Cardiac fibroblast (primary cell): ENCODE measurements around the gene ZNF652.

Experiments used
- DNase-seq, 2 donors: peaks; one replicate each; pipeline versions ENCODE4 v3.0.0 to v3.0.0-alpha.2; 2010; ENCODE audit warnings: low read depth in 2 of 2
- H3K4me3 ChIP-seq, 2 donors: replicated peaks in 1 of 2; 1 replicate in 1 of 2; 2 replicates in 1 of 2; pipeline ENCODE4 v1.5.1; 2011; ENCODE audit warnings: low read depth in 2 of 2, low read length in 2 of 2, mild to moderate bottlenecking in 2 of 2, moderate library complexity in 1 of 2
- CTCF ChIP-seq: IDR thresholded peaks from one replicate; pipeline ENCODE4 v1.5.1; 2011; ENCODE audit warnings: low read depth, mild to moderate bottlenecking, low read length, inconsistent platforms

ZNF652 gene

GRCh38 chr17:49325980-49326379 is 36.1 kb downstream of the ZNF652 start:
- H3K4me3 ChIP-seq = no peak overlapping the region
- TF ChIP-seq CTCF = no peak

GRCh38 chr17:49318435-49318965 is 43.5 kb downstream of the ZNF652 start:
- DNase-seq = no peak
- TF ChIP-seq CTCF = no peak
- no peak overlapping the region for H3K4me3 ChIP-seq

More at GRCh38 chr17:49325980-49326379, 36.1 kb downstream of the ZNF652 start:
- no peak for DNase-seq

DNA sequence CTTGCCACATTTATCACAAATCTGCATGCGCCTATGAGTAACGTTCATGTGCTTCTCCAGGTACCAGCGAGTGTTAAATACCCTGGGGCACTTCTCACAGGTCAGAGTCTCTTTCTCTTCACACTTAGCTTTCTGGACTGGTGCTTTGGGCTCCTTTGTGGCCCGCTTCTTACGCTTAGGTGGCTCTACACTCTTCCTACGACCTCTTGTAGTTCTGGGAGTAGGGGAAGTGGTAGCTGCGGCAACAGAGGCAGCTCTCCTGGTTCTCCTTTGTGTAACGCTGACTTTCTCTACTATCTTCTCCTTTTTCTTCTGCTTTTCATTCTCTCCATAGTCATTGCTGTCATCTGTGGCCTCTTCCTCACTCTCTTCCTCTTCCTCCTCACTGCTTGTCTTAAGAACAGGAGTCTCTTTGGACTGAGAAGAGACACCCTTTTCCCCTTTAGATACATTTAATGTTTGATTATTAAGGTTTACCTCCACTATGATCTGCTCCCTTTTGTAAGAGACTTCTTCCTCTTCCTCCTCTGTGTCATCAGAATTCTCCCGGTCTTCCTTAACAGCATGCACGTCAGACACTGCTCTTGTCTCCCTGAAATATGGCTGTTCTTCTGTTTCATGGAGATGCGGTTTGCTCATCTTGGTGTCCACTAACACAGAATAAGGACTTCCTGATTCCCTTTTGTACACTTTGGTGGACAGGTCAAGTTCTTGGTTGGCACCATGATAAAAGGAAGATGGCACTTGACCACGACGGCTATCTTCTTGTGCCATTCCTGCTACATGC is 45.0 kb downstream of the ZNF652 start:
- DNase-seq = no peak
- H3K4me3 ChIP-seq = no peak overlapping the region
- no peak for TF ChIP-seq CTCF

DNA sequence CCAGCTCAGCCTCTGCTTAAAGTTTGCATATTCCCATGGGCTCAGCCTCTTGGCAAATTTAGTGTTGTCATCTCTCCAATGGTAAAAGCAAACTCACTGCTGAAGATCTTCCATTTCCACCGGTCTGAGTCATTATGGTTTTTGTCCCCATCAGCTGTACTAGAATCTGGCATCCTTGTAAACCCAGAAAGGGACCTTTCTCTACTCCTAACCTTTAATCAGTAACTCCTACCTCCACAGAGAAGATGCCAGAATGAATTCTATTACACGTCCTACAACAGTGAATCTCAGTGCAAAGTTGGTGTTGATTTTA is 45.8 kb downstream of the ZNF652 start:
- H3K4me3 ChIP-seq = no peak overlapping the region
- no peak for TF ChIP-seq CTCF
- peak; percentile 5 to 47 for DNase-seq

DNA sequence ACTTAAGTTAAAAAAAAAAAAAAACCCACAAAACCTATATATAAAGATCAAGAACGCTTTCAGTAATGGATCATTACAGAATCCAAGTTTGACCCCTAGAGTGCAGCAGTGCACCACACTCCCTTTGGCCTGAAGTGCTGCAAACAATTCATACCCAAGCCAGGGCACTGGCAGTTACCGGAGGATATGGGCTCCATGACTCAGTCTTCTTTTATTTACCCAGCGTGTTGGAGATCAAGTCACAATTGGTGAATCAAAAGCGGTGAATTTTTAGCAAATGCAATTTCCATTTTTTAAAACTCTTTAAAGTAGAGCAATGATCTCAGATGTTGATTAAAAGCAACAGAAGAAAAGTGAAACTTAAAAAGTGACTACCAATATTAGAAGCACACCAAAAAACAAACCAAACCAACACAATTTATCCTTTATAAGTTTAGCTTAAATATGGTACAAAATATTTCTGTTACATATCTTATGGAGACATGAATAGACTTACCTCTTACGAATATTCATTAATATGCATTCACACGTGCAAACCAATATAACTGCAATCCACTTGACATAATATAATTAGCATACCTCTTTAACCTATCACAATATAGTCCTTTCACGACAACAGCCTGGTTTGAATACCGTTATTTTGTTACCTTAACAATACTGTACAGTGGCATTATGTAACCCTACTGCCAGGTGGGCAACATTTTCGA is 46.3 kb downstream of the ZNF652 start:
- TF ChIP-seq CTCF = peak; percentile 74
- DNase-seq = peak; percentile 90 to 94
- no peak overlapping the region for H3K4me3 ChIP-seq

DNA sequence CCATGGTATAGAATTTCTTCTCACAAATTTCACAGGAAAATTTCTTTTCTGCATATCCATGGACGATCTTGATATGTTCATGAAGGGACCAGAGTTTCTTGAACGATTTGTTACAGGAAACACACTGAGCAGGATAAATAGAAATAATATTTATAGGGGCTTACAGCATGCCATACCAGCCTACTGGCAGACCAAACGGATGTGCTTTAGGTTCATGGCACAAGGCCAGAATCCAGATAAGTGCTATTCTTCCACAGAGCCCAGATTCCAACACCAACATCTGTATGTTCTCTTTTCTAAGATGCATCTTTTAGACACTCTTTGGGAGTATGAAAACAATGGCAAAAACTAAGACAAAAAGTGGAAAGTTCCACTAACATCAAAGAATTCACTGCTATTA is 49.3 kb downstream of the ZNF652 start:
- DNase-seq = peak in 1 of 2 donors; percentile 16
- H3K4me3 ChIP-seq = no peak overlapping the region
- TF ChIP-seq CTCF = no peak
